Breast epithelium (tissue), 3 donors: ENCODE results near the gene SYMPK.

Experiments
- CTCF ChIP-seq, 3 donors: fragments of 450-650 bp; IDR thresholded peaks; one replicate each; pipeline ENCODE4 v1.5.1; 2016 to 2017; ENCODE audit warnings: antibody characterized with exemption in 3 of 3, mild to moderate bottlenecking in 3 of 3, moderate library complexity in 3 of 3
- POLR2AphosphoS5 ChIP-seq, 3 donors: sonication (generic); formaldehyde crosslinking; IDR thresholded peaks; one replicate each; pipeline ENCODE4 v1.6.1; 2017; ENCODE audit warnings: antibody characterized with exemption in 3 of 3

DNA sequence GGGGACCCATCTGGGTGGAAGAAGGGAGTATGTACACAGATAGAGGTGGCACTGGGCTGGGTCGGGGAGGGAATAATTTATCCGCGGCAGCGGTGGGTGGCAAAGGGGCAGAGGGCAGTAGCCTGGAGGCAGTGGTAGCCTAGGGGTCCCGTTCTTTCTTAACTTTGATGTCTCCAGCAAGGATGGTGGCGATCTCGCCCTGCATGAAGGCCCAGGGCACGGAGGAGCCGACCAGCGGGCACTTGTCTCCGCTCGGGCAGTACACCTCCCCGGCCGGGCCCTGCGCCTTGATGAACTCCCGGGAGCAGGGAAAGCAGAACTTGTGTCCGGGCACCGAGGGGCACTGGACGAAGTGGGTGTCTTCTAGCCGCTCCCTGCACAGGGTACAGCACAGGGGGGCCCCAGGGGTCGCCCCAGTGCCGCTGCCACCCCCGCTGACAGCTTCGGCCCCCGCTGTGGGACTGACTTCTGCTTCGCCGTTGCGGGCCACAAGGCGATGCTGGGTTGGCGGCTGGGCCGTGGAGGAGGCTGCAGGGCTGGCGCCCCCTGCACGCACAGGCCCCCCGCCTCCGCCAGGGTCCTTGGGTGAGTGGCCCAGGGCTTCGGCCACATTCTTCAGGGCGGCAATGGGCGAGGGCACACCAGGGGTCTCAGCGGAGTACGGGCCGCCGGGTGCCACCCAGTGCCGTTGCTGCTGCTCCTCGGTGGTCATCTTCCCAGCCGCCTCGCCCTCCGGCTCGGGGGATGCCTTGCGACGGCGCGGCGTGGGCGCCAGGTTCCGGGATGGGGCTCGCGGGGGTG lies 21.1 kb upstream of the SYMPK start:
- TF ChIP-seq CTCF (IDR thresholded peaks at IDR 0.05) (no peak), POLR2AphosphoS5 (IDR thresholded peaks at IDR 0.05) (no peak)
